H9 (cell line): ENCODE data around the gene EFNA5. TPM values are rescaled to one million over a fixed set of nuclear protein-coding genes. Genes with fewer than 3 reads are reported as not detected.

ENCODE experiments used
- DNase-seq: peaks from one replicate; pipeline ENCODE4 v3.0.0-alpha.2; 2017
- H2AFZ ChIP-seq: one replicate; pipeline ENCODE4 v1.6.1; 2013; ENCODE audit warnings: mild to moderate bottlenecking, low read length, control low read depth, moderate library complexity
- H2AK5ac ChIP-seq: 2 replicates; pipeline ENCODE4 v1.6.1; 2013; ENCODE audit warnings: low read length, control low read depth, mixed read lengths; ENCODE audit not compliant: insufficient read length
- H2BK120ac ChIP-seq: one replicate; pipeline ENCODE4 v1.6.1; 2013; ENCODE audit warnings: low read depth, mild to moderate bottlenecking, low read length, control low read depth, inconsistent platforms; ENCODE audit not compliant: poor library complexity, severe bottlenecking
- H2BK12ac ChIP-seq: 2 replicates; pipeline ENCODE4 v1.6.1; 2013; ENCODE audit warnings: low read length, control low read depth, mixed read lengths, low read depth; ENCODE audit not compliant: insufficient read length
- H2BK15ac ChIP-seq: 2 replicates; pipeline ENCODE4 v1.6.1; 2013; ENCODE audit warnings: low read depth, low read length, control low read depth
- H2BK20ac ChIP-seq: one replicate; pipeline ENCODE4 v1.6.1; 2013; ENCODE audit warnings: low read depth, mild to moderate bottlenecking, low read length, control low read depth, inconsistent platforms; ENCODE audit not compliant: poor library complexity, severe bottlenecking
- H2BK5ac ChIP-seq: 2 replicates; pipeline ENCODE4 v1.6.1; 2013; ENCODE audit warnings: low read length, control low read depth, mixed read lengths; ENCODE audit not compliant: insufficient read length
- H3K14ac ChIP-seq: 2 replicates; pipeline ENCODE4 v1.6.1; 2013; ENCODE audit warnings: low read length, control low read depth; ENCODE audit not compliant: insufficient read depth
- H3K18ac ChIP-seq: 2 replicates; pipeline ENCODE4 v1.6.1; 2013; ENCODE audit warnings: low read depth, mild to moderate bottlenecking, mixed read lengths, low read length, control low read depth; ENCODE audit not compliant: insufficient read length
- H3K23ac ChIP-seq: 2 replicates; pipeline ENCODE4 v1.6.1; 2013; ENCODE audit warnings: low read length, control low read depth, mixed read lengths, low read depth; ENCODE audit not compliant: insufficient read length
- H3K23me2 ChIP-seq: 2 replicates; pipeline ENCODE4 v1.6.1; 2013; ENCODE audit warnings: low read depth, mild to moderate bottlenecking, mixed read lengths, low read length, control low read depth; ENCODE audit not compliant: insufficient read length, poor library complexity, severe bottlenecking
- H3K27ac ChIP-seq: 2 replicates; pipeline ENCODE4 v1.5.1; 2013; ENCODE audit warnings: low read length, control low read depth, mixed read lengths, low read depth; ENCODE audit not compliant: insufficient read length
- H3K27me3 ChIP-seq: 2 replicates; pipeline ENCODE4 v1.6.1; 2013; ENCODE audit warnings: low read length, control low read depth, inconsistent platforms; ENCODE audit not compliant: insufficient read depth
- H3K4ac ChIP-seq: 2 replicates; pipeline ENCODE4 v1.6.1; 2013; ENCODE audit warnings: low read depth, mild to moderate bottlenecking, control low read depth, inconsistent platforms, low read length, moderate library complexity
- H3K4me1 ChIP-seq: 2 replicates; pipeline ENCODE4 v1.6.1; 2013; ENCODE audit warnings: low read length, control low read depth, inconsistent platforms; ENCODE audit not compliant: insufficient read depth
- H3K4me2 ChIP-seq: 2 replicates; pipeline ENCODE4 v1.6.1; 2013; ENCODE audit warnings: low read length, control low read depth, mixed read lengths; ENCODE audit not compliant: insufficient read length, insufficient read depth
- H3K56ac ChIP-seq: 2 replicates; pipeline ENCODE4 v1.6.1; 2013; ENCODE audit warnings: low read depth, mild to moderate bottlenecking, mixed read lengths, low read length, control low read depth; ENCODE audit not compliant: insufficient read length
- H3K79me1 ChIP-seq: 2 replicates; pipeline ENCODE4 v1.6.1; 2013; ENCODE audit warnings: low read depth, mild to moderate bottlenecking, moderate library complexity, low read length, control low read depth, inconsistent platforms; ENCODE audit not compliant: insufficient read depth, poor library complexity, severe bottlenecking
- H3K79me2 ChIP-seq: 2 replicates; pipeline ENCODE4 v1.6.1; 2013; ENCODE audit warnings: low read length, control low read depth, inconsistent platforms; ENCODE audit not compliant: insufficient read depth
- H3K9ac ChIP-seq: 2 replicates; pipeline ENCODE4 v1.6.1; 2013; ENCODE audit warnings: low read length, control low read depth, mixed read lengths; ENCODE audit not compliant: insufficient read length; ENCODE audit errors: extremely low read depth
- H3K9me3 ChIP-seq: one replicate; pipeline ENCODE4 v1.6.1; 2013; ENCODE audit warnings: low read depth, low read length, inconsistent platforms; ENCODE audit not compliant: control insufficient read depth
- H3T11ph ChIP-seq: one replicate; pipeline ENCODE4 v1.6.1; 2013; ENCODE audit warnings: mild to moderate bottlenecking, low read length, control low read depth, inconsistent platforms
- H4K20me1 ChIP-seq: one replicate; pipeline ENCODE4 v1.6.1; 2013; ENCODE audit not compliant: control insufficient read depth, insufficient read length, insufficient read depth
- H4K5ac ChIP-seq: 2 replicates; pipeline ENCODE4 v1.6.1; 2013; ENCODE audit warnings: low read depth, mild to moderate bottlenecking, mixed read lengths, low read length, control low read depth; ENCODE audit not compliant: insufficient read length
- H4K8ac ChIP-seq: replicated peaks from 2 replicates; pipeline ENCODE4 v1.6.1; 2013; ENCODE audit warnings: low read length, control low read depth, mixed read lengths, low read depth; ENCODE audit not compliant: insufficient read length
- H4K91ac ChIP-seq: 2 replicates; pipeline ENCODE4 v1.6.1; 2013; ENCODE audit warnings: low read depth, mild to moderate bottlenecking, moderate library complexity, mixed read lengths, low read length, control low read depth; ENCODE audit not compliant: insufficient read length
- H3K27ac Mint-ChIP-seq, 3 experiments: 2 replicates in 2 of 3; 3 replicates in 1 of 3; pipeline ENCODE4 v1.8.0; 2020 to 2021; ENCODE audit warnings: mixed read lengths in 3 of 3, mild to moderate bottlenecking in 1 of 3, moderate library complexity in 1 of 3
- H3K27me3 Mint-ChIP-seq: 2 replicates; pipeline ENCODE4 v1.8.0; 2021; ENCODE audit warnings: low read depth, mild to moderate bottlenecking, moderate library complexity, mixed read lengths
- H3K36me3 Mint-ChIP-seq, 3 experiments: 2 replicates in 2 of 3; 3 replicates in 1 of 3; pipeline ENCODE4 v1.8.0; 2020 to 2021; ENCODE audit warnings: low read depth in 3 of 3, mixed read lengths in 3 of 3; ENCODE audit not compliant: insufficient read depth in 1 of 3
- H3K4me1 Mint-ChIP-seq, 2 experiments: 2 replicates each; pipeline ENCODE4 v1.8.0; 2020; ENCODE audit warnings: mixed read lengths in 2 of 2
- H3K4me3 Mint-ChIP-seq, 2 experiments: 2 replicates in 1 of 2; 3 replicates in 1 of 2; pipeline ENCODE4 v1.8.0; 2020 to 2021; ENCODE audit warnings: mild to moderate bottlenecking in 2 of 2, mixed read lengths in 2 of 2, moderate library complexity in 1 of 2
- H3K9me3 Mint-ChIP-seq, 2 experiments: 2 replicates in 1 of 2; 3 replicates in 1 of 2; pipeline ENCODE4 v1.8.0; 2020; ENCODE audit warnings: mild to moderate bottlenecking in 2 of 2, mixed read lengths in 2 of 2, moderate library complexity in 1 of 2
- WGBS: extraction: QIAGEN DNeasy Blood & Tissue Kit; methylation state at CpG from one replicate; pipeline ENCODE4 v1.1.7; 2013; ENCODE audit warnings: missing lambda C conversion rate, low lambda C conversion rate, mixed read lengths; ENCODE audit not compliant: insufficient read length; ENCODE audit errors: extremely low coverage; 5-methylcytosine and 5-hydroxymethylcytosine counted together
- total RNA-seq: library from RNA; stranded (reverse); gene quantifications from 2 replicates; pipeline ENCODE4 v1.2.1, GENCODE V29; 2021
- TF ChIP-seq, protein P1 (sequence below): fragments of 200-600 bp; sonication (generic); conservative IDR thresholded peaks from 3 replicates; pipeline ENCODE4 v1.8.0; 2021; ENCODE audit warnings: antibody characterized with exemption, mild to moderate bottlenecking

EFNA5 gene
- total RNA-seq, 1 experiment from 2014 or later = 20.4 TPM

DNA sequence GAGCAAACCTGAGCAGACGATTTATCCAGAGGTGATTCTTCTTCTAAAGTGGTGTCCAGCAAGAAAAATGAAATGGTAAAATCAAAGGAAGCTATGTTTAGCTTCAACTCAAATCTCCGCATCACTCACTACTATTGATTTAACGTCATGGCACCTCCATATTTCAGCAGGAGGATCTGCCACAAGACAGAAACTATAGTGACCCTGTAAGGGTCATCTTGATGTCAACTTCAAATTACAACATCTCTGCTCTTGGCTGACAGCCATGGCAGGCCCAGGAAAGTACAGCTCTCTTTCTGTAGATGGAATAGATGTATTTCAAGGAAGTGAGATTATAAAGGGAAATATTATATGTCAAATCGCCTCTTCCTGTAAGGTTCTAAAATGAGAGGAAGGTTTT is 10.1 kb upstream of the EFNA5 start:
- no peak overlapping the region for H3K4me3 Mint-ChIP-seq
- H3K9me3 Mint-ChIP-seq = no peaks in the 10 kb centered on the region
- H3K27me3 Mint-ChIP-seq = no peaks in the 10 kb centered on the region
- no peaks in the 10 kb centered on the region for H3K9me3 ChIP-seq
- H3K14ac ChIP-seq = no peak overlapping the region
- H3K23me2 ChIP-seq = no peaks in the 10 kb centered on the region
- no peak overlapping the region for H3K9ac ChIP-seq
- no peaks in the 10 kb centered on the region for H3K79me2 ChIP-seq
- no peak overlapping the region for H2BK5ac ChIP-seq
- no peak overlapping the region for H3T11ph ChIP-seq
- DNase-seq = no peak
- no peak overlapping the region for H2AK5ac ChIP-seq
- H3K79me1 ChIP-seq = no peaks in the 10 kb centered on the region
- peaks cover under 1% of the 10 kb centered on the region; the same call in 1 of the 2 replicates for H3K4me1 ChIP-seq
- TF ChIP-seq, protein P1, sequence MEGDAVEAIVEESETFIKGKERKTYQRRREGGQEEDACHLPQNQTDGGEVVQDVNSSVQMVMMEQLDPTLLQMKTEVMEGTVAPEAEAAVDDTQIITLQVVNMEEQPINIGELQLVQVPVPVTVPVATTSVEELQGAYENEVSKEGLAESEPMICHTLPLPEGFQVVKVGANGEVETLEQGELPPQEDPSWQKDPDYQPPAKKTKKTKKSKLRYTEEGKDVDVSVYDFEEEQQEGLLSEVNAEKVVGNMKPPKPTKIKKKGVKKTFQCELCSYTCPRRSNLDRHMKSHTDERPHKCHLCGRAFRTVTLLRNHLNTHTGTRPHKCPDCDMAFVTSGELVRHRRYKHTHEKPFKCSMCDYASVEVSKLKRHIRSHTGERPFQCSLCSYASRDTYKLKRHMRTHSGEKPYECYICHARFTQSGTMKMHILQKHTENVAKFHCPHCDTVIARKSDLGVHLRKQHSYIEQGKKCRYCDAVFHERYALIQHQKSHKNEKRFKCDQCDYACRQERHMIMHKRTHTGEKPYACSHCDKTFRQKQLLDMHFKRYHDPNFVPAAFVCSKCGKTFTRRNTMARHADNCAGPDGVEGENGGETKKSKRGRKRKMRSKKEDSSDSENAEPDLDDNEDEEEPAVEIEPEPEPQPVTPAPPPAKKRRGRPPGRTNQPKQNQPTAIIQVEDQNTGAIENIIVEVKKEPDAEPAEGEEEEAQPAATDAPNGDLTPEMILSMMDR = no peak
- H4K20me1 ChIP-seq = no peaks in the 10 kb centered on the region
- no peak overlapping the region for H4K91ac ChIP-seq
- WGBS = no CpG with 5 or more reads among the region's 4 CpGs
- H3K23ac ChIP-seq = no peak overlapping the region
- no peak overlapping the region for H3K4ac ChIP-seq
- no peaks in the 10 kb centered on the region for H3K27me3 ChIP-seq
- H2AFZ ChIP-seq = no peak overlapping the region
- no peak overlapping the region for H2BK12ac ChIP-seq
- H4K5ac ChIP-seq = no peak overlapping the region
- no peak overlapping the region for H2BK120ac ChIP-seq
- H3K27ac ChIP-seq = no peak overlapping the region
- no peak overlapping the region for H3K18ac ChIP-seq
- H3K36me3 Mint-ChIP-seq = no peaks in the 10 kb centered on the region
- no peak overlapping the region for H4K8ac ChIP-seq
- H2BK15ac ChIP-seq = no peak overlapping the region
- no peak overlapping the region for H2BK20ac ChIP-seq
- peaks cover 23 to 24% of the 10 kb centered on the region in 2 experiments for H3K4me1 Mint-ChIP-seq
- H3K56ac ChIP-seq = no peak overlapping the region
- H3K4me2 ChIP-seq = no peak overlapping the region
- H3K27ac Mint-ChIP-seq = no peak overlapping the region
